GM19240 (cell line): Measurements from ENCODE around the gene FCRL2.
"Not testable (repeated sequence)": the region's sequence is repeated elsewhere in the genome, so short reads cannot be mapped to it uniquely, and the experiment has no call there.

ENCODE experiments used
- DNase-seq: peaks from one replicate; pipeline ENCODE4 v3.0.0; 2011; ENCODE audit warnings: low spot score; ENCODE audit not compliant: insufficient read length

Gene FCRL2

DNA sequence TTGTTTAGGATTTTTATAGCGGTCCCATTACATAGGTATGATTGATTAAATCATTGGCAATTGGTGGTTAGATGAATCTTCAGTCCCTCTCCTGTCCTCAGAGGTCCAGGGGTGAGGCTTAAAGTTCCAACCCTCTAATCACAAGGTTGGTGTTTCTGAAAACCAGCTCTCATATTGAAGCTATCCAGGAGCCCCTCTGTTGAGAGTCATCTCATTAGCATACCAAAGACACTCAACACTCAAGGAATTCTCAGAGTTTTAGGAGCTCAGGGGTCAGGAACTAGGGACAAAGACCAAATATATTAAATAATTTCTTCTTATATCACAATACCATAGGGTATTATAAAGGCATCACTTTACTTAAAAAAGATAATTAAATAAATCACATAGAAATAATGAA is 23.3 kb downstream of the FCRL2 start:
- no peak for DNase-seq

DNA sequence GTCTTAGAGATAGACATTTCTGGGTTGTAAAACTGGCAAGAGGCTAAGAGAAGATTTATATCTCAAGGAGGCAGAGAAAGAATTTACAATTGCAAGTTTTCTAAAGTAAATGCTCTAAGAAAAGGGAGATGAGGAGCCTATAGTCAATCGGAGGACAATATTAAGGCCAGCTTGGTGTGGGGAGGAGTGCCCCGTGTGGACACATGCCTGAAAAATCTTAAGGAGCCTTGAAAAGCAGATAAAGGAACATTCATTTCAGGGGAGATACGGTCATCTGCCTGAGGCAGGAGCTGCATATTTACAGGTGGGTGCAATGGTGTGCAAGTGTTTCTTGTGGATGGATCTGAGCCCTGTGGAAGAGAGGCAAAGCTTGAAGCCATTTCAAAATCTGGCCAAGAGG is 25.6 kb downstream of the FCRL2 start:
- no peak for DNase-seq

DNA sequence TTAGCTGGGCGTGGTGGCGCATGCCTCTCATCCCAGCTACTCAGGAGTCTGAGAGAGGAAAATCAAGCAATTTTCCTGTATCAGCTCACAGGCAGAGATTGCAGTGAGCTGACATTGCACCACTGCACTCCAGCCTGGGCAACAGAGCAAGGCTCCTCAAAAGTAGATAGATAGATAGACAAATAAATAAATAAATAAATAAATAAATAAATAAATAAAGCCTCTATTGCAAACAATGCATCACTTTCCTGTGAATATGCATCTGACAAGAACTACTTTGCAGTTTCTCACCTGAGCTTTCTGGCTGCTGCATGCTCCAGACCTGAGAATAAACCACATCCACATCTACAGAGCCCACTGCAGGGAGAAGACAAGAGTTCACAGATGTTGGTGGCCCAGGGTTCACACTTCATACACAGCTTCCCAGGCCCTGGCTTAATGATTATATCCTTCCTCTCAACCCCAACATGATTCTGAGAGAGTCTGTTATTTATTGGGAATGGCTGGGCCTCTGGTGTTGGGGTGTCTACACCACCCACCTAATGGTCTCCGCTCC is 28.6 kb downstream of the FCRL2 start:
- DNase-seq, result no peak

DNA sequence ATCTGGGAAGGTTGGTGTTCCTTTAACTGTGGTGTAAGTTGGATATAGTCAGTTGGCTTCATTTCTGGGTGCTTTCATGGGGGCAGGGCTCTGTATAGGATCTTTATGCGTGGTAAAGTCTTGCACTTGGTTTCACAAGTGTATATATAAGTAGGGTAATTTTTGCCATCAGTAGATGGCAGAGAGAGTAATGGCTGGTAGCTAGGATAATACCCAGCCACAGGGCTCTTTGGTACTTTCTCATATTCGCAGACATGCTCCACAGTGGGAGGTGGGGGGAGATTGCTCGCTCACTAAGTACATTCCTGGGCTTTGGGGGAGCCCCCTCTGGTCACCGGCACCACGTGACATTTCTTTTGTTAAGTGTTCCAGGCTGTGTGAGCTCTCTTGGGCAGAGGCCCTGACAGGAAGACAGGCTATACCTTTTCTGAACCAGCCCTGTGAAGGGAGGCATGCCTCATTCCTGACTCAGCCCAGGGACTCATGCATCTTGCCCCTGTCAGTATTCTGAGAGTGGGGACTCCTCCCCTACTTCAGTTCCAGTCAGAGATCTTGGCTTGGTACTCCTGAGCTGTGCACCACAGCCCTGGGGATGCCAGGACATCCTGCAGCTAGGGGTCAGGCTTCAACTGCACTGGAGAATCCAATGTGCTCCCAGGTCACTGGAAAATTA is 37.6 kb downstream of the FCRL2 start:
- DNase-seq, result no peak

DNA sequence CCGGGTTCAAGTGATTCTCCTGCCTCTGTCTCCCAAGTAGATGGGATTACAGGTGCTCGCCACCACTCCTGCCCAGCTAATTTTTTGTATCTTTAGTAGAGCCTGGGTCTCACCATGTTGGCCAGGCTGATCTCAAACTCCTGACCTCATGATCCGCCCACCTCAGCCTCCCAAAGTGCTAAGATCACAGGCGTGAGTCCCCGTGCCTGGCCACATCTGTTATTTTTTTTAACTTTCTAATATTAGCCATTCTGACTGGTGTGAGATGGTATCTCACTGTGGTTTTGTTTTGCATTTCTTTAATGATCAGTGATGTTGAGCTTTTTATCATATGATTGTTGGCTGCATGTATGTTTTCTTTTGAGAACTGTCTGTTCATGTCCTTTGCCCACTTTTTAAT is 40.9 kb downstream of the FCRL2 start:
- not testable (repeated sequence) for DNase-seq

DNA sequence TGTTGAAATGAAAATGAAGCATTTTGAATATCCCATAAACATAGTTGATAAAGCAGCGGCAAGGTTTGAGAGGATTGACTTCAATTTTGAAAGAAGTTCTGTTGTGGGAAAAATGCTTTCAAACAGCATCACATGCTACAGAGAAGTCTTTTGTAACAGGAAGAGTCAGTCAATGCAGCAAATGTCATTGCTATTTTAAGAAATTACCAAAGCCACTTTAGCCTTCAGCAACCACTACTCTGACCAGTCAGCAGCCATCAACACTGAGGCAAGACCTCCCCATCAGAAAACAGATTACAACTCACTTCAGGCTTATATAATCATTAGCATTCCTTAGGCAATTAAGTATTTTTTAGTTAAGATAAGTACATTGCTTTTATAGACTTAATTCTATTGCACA is 42.6 kb downstream of the FCRL2 start:
- no peak for DNase-seq

DNA sequence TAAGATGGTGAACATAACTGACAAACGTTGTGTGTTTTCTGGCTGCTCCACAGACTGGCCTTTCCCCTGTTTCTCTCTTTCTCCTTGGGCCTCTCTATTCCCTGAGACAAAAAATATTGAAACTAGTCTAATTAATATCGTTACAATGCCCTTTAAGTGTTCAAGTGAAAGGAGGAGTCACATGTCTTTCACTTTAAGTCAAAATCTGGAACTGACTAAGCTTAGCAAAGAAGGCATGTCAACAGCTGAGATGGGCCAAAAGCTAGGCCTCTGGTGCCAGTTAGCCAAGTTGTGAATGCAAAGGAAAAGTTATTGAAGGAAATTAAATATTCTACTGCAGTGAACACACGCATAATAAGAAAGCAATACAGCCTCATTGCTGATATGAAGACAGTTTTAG is 44.2 kb downstream of the FCRL2 start:
- no peak for DNase-seq

DNA sequence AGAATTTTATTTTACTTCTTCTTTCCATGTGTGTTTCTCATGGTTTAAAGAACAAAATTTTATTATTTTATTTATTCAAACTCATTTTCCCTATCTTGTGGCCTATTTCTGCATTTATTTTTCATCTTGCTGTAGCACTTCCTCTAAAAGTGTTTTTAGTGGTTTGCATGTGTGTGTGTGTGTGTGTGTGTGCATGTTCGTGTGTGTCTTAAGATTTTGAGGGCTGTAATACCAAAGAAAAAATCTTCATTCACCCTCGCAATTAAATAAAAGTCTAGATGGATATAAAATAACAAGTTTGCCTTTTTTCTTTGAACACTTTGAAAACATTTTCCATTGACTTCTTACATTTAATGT is 51.7 kb downstream of the FCRL2 start:
- DNase-seq, result no peak

DNA sequence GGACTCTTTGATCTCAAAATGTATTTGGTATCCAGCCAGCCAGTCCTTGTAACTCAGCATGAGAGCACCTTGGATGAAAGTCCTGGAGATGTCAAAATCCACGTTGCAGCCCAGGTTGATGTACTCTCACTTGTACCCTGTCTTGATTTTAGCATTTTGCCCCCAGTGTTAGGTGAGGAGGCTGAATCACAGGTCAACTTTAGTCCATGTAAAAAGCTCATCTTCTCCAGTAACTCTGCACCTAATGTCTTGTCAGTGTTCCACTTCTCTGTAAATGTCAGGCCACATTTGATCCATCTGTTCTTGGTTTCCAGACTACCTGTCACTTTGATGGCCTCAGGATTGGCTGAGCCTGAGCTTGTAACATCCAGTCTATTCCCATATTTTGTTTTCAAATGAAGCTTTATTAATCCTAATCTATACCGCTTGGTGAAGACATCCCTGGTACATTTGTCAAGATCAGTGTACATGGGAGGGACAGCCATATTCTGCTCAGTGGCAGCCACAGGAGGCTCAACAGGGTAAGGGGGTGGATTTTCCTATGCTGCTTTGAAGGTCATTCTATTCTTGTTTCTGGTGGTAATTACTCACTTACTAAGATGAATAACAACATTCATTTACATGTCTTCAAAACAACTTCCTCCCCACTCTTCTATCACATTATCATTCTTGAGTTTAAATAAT is 52.3 kb downstream of the FCRL2 start:
- DNase-seq, result no peak

DNA sequence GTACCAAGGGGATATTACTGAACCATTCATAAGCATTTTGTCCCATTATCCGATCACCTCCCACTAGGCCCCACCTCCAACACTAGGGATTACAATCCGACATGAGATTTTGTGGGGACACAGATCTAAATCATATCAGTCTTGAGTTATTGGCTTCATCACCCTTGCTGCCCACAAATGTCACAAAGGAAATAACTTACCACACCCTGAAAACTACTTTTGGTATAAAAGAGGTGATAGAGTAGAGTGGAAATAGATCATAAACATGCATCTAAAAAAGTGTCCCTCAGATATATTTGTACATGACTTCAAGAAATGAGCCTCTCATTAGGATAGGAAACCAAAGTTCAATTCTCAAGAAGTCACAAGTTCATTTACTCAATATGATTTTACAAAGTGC is 53.8 kb downstream of the FCRL2 start:
- no peak for DNase-seq

DNA sequence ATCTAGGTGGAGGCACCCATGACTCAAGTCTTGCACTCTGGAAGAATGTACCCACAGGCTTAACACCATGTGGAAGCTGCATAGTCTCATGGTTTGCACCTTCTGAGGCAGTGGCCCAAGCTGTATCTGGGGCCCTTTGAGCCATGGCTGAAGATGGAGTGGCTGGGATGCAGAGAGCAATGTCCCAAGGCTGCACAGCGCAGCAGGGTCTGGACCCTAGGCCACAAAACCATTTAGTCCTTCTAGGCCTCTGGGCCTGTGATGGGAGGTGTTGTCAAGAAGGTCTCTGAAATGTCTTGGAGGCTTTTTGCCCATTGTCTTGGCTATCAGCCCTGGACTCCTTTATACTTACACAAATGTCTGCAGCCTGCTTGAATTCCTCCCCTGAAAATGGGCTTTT is 54.9 kb downstream of the FCRL2 start:
- no peak for DNase-seq

DNA sequence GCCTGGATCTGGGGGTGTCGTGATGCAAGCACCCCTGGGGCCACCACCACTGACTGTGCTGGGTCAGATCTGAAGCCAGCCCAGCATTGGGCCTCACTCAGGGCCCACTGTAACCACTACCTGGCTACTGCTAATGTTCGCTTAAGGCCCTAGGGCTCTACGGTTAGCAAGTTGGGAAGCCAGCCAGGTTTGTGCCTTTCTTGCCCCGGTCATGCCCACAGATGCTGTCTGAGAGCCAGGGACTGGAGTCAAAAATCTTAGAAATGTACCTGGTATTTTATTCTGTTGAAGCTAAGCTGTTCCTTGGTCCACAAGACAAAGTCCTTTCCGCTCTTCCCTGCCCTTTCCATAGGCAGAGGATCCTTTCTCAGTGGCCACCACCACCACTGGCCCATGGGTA is 61.2 kb downstream of the FCRL2 start:
- DNase-seq, result no peak

DNA sequence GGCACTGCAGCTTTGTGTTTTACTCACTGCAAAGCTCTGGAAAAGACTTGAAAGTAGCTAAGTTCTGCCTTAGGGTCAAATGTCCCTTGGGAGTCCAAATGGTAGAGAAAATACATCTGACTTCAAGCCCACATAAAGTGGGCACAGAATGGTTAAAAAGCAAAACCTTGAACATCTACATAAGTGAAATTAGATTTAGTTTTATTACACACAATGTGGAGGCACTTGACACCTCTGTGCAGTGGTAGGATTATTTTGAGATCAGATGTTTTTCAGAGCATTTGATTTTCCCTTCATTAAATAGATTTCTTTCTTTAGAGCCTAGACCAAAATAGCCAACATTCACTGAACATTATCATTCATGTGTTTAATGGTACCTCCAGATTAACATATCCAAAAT is 65.1 kb downstream of the FCRL2 start:
- DNase-seq, result no peak

DNA sequence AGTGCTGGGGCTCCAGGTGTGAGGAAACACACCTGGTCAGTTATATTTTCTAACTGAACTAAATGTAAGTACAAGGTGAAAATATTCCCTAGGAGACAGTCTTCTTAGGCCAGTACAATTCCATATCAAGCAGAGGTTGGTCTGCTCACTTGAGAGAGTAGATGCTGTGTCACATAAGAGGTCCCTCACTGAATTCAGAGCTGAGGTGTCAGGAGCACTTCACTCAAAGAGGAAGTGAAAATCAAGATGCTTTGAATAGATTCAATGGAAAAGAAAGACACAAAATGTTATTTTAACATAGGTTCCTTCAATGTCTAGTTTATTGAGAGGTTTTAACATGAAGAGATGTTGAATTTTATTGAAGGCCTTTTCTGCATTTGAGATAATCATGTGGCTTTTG is 72.1 kb downstream of the FCRL2 start:
- DNase-seq, result no peak

DNA sequence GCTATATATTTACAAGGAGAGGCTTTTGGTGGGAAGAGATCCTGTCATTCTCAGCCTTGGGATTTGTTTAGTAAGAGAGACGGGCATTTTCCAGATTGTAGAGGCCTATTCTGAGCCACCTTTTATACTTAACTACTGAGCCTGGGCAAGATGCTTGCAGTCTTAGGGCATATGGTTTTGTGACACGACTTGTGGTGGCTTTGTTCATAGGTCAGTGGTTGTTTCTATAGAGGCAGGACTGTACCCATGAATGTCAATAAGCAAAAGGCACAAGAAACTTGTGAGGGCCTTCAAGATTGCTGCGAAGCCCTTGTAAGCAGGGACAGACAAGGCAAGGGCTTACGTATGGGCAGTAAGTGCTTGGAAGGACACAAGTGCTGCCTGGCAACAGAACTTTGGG is 73.0 kb downstream of the FCRL2 start:
- DNase-seq, result no peak

DNA sequence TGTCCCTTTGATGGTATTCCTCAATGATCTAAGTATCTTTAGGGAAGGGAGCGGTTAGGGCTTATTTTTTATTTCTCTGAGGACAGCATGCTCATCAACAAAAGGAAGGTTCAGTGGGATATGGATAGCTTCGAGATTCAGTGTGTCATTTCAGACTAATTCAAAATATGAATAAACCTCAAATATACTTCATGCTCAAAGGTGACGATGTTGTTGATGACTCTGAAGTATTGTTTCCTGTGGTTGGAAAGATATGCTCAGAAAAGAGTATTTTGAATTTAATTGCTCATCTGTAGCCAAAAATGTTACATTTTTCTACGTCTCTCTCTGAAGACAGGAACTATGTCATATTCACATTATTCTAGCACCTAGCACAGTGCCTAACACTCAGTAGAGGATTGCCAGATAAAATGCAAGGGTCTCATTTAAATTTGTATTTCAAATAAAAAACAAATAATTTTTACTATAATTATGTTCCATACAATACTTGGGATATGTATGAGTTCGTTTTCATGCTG is 74.6 kb downstream of the FCRL2 start:
- no peak for DNase-seq

DNA sequence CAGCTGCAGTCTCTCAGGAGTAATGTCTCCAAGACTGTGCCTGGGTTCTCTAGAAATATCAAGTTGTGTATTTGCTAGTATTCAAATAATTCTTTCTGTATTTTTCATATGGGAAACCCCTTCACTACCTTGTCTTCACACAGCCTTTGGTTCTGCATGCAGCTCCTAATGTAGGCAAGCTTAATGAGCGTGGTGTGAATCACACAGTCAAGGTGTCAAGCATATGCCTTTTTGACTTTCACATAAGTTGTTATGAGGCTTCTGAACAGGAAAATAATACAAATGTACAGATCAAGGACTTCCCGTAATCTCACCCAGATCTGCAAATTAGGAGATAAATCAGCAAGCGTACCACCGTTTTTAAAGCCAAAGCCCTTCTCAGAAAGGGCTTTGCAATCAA is 76.2 kb downstream of the FCRL2 start, which contains the start of gene FCRL3:
Gene FCRL3 (minus strand): TSS at position 38 of the 400 bp plus-strand sequence. CDS start 280 bp downstream, outside the sequence.
- DNase-seq, result no peak

DNA sequence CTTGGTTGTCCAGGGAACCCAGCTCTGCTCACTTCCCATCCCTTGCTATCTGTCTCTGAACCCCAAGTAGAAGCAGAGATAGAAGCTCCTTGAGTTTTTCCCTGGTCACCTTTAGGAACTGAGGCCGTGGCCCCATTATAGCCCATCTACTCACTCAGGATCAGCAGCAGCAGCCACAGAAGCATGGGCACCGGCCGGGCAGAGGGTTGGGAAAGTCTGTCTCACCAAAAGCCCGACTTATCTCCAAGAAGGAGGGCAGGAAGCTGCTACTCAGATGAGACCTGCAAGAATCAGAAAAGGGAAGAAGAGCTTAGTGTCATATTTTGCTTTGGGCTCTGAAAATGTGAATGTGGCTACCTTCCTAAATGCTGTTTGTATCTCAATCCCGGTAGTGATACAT is 76.6 kb downstream of the FCRL2 start:
- no peak for DNase-seq

DNA sequence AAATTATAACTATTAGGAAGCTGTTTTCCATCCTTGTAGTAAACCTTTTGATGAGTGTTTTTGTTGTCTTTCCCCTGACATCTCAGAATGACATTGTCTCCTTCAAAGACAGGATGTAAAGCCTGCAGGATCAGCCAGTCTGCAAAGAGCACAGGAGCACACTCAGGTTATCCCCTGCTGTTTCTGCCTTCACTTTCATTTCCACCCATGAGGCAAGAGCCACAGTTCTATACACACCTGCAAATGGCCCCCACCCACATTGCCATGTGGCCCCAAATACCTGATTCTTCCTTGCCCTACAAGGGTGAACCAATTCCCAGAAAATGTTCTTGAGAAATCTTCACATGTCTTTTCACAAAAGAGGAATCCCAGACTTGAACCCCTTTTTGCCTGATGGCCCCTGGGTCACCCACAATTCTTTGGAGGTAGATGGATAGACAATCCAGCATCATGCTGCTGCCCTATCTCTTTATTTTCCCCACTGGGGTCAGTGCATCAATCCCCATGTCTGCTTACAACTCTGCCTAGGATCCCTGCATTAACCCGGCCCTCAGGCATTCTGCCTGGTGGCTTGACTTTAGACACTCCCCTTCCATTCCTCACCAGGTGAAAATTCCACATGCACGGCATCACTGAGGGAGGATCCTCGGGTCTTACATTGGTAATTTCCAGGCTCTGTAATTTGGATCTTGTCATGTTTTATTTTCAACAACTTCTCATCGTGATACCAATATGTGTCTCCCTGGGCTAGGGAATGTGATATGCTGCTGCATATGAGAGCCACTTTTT is 79.0 kb downstream of the FCRL2 start:
- no peak for DNase-seq

DNA sequence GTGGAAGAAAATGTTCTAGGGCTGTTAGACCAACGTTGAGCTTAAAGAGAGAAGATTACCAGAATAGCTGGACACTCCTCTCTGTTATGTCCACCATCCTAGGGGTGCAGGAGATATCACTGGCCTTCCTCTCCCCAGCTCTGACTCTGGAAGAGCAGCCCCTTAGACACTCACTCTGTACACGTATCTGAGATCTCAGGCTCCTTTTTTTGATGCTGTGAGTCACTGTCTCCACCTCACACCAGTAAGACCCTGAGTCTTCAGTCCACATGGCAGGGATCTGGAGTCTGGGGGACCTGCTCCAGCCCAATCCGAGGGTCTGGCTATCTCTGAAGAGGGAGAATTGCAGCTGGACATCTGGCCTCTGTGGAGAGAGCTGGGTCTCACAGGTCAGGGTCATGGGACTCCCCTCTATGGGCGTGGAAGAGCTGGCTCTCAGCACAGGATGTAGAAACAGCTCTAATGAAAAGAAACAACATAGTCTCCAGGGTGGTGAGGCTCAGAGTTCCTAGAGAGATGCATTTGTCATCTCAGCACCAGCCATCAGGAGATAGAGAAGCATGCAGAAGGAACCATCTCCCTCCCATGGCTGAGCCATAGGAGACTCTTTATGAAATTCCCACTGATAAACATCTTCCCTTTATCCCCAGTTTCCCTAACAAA is 79.8 kb downstream of the FCRL2 start:
- DNase-seq, result no peak
